Ascending aorta (tissue), 2 donors: ENCODE results near the gene NPIPA2. TPM values are rescaled to one million over a fixed set of nuclear protein-coding genes. Genes with fewer than 3 reads are reported as not detected.
"Not testable (repeated sequence)": the region's sequence is repeated elsewhere in the genome, so short reads cannot be mapped to it uniquely, and the experiment has no call there.

Experiments
- DNase-seq, 2 donors: peaks; one replicate each; pipeline ENCODE4 v3.0.0-alpha.2; 2019; ENCODE audit warnings: low spot score in 2 of 2
- H3K27ac ChIP-seq, 2 donors: fragments of 200-600 bp; sonication (generic); one replicate each; pipeline ENCODE4 v1.5.1; 2016 to 2017; ENCODE audit warnings: mild to moderate bottlenecking in 1 of 2
- H3K27me3 ChIP-seq: fragments of 200-600 bp; sonication (generic); one replicate; pipeline ENCODE4 v1.5.1; 2017
- H3K36me3 ChIP-seq, 2 donors: fragments of 200-600 bp; sonication (generic); one replicate each; pipeline ENCODE4 v1.5.1; 2016
- H3K4me1 ChIP-seq, 2 donors: fragments of 200-600 bp; sonication (generic); one replicate each; pipeline ENCODE4 v1.5.1; 2016 to 2017; ENCODE audit warnings: mild to moderate bottlenecking in 1 of 2
- H3K4me3 ChIP-seq, 2 donors: fragments of 200-600 bp; sonication (generic); one replicate each; pipeline ENCODE4 v1.5.1; 2016 to 2017; ENCODE audit warnings: mild to moderate bottlenecking in 1 of 2
- H3K9me3 ChIP-seq, 2 donors: fragments of 200-600 bp; sonication (generic); one replicate each; pipeline ENCODE4 v1.5.1; 2016
- intact Hi-C: fragments of 100-400 bp; cut with DNase I; formaldehyde crosslinking; loops from one replicate; pipeline ENCODE4 v1.15.1; 2023
- total RNA-seq: library from RNA; depleted of rRNA; stranded (reverse); fragments of >200 nt; gene quantifications from one replicate; pipeline ENCODE4 v1.1.0, GENCODE V29; 2016

The NPIPA2 gene
- total RNA-seq, 1 donor from 2014 or later, result not detected

DNA sequence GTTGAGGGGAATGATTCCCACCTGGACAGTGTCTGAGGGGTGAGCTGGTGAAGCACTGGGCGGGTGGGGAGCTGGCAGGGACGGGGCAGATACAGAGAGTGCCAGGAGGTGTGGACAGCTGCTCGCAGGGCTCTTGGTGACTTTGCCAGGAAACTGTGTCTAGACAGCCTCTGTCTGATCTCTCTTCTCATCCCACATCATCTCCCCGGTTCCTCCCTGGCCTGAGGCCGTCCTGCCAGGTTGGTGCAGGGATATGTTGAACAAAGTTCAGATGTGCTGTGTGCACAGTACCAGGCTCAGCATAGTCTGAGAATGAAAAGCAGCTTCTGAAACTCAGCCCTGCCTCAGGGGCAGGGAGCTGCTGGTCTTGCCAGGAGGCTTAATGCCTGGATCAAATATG, 47.2 kb downstream of the NPIPA2 start:
- H3K27ac ChIP-seq, H3K4me3 ChIP-seq, H3K9me3 ChIP-seq, H3K4me1 ChIP-seq, DNase-seq, H3K27me3 ChIP-seq, H3K36me3 ChIP-seq, intact Hi-C loops: not testable (repeated sequence)

DNA sequence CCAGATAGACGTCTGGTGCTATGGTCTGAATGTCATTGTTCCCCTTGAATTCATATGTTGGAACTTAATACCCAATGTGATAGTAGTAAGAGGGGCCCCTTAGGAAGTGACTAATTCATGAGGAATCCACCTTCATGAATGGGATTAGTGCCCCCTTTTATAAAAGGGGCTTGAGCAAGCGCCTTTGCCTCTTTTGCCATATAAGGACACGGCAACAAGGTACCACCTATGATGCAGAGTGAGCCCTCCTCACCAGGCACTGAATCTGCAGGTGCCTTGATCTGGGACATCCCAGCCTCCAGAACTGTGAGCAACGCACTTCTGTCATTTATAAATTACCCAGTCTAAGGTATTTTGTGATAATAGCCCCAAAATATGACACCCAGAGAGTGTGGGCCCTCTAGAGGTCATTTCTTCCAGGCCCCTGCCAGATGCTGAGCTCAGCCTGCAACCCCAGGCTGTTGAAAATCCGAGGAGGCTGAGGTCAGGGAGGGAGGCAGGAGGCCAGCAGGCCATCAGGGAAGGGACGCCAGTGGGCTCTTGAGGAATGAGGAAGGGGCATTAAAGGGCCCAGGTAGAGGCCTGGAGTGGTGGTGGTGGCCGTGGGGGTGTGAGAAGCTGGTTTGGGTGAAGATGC, 48.1 kb downstream of the NPIPA2 start:
- H3K4me1 ChIP-seq, intact Hi-C loops, H3K4me3 ChIP-seq, H3K27ac ChIP-seq, H3K9me3 ChIP-seq, DNase-seq, H3K36me3 ChIP-seq, H3K27me3 ChIP-seq: not testable (repeated sequence)

DNA sequence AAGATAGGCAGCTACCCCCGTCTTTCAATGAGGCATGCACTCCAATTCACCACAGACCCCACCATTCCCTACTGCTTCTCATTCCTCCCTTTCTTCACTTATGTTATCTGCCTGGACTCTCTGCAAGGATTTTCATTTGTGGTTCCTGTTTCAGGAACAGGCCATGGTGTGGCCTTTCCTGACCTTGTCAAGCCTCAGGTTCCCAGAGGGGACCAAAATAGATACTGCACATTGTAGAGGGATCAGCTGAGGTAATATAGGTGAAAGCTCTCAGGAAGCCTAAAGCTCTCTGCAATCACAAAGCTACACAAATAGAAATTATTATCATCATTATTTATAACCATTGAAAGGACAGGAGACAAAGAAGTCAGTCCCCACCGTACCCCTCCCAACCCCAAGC, 50.6 kb downstream of the NPIPA2 start:
- intact Hi-C loops, H3K4me1 ChIP-seq, H3K27ac ChIP-seq, H3K36me3 ChIP-seq, DNase-seq, H3K27me3 ChIP-seq, H3K4me3 ChIP-seq, H3K9me3 ChIP-seq: not testable (repeated sequence)

- H3K4me3 ChIP-seq, H3K27ac ChIP-seq, intact Hi-C loops, H3K4me1 ChIP-seq, H3K9me3 ChIP-seq, DNase-seq, H3K36me3 ChIP-seq, H3K27me3 ChIP-seq: not testable (repeated sequence)
These were observed 55.2 kb downstream of the NPIPA2 start for GRCh38 chr16:14797558-14797957.

DNA sequence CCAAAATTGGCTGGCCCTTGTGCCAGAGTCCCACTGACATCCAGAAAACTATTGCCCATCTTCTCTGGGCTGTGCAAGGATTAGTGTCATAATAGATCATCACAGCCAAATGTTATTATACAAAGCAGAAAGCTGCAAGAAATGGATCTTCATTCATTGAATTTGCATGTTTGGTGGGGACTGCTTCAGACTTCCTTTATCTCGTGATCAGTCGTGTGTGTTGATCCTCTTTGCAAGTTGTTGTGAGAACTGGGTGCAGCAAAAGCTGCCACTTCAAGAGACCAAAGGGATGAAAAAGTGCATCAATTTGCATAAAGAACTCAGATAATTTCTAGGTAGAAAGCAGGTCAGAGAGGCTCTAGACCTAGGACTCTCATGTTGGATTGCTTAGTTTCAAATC, 61.2 kb downstream of the NPIPA2 start:
- DNase-seq, H3K36me3 ChIP-seq, H3K9me3 ChIP-seq, H3K4me3 ChIP-seq, H3K27ac ChIP-seq, H3K4me1 ChIP-seq, intact Hi-C loops, H3K27me3 ChIP-seq: not testable (repeated sequence)

DNA sequence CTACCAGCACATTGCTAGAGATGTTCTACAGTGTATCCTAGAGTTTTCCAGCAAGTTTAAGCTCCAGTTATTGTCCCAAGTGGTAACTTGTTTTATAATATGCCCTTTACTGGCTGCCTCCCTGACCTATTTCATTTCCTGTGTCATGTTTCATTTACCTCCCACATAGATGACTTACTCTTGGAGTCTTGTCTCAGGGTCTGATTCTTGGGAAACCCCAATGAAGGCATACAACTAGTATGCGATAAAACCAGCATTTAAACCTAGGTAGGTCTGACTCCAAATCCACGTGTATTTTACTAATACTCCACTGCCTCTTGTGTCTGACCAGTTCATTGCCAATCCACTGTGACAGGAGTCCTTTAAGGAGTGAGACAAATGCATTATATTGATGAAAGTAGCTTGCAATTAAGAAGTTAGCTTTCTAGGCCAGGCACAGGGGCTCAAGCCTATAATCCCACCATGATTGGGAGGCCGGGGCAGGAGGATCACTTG, 64.9 kb downstream of the NPIPA2 start:
- H3K4me1 ChIP-seq, H3K36me3 ChIP-seq, H3K4me3 ChIP-seq, H3K9me3 ChIP-seq, H3K27me3 ChIP-seq, DNase-seq, H3K27ac ChIP-seq, intact Hi-C loops: not testable (repeated sequence)

- H3K4me3 ChIP-seq, H3K27ac ChIP-seq, H3K4me1 ChIP-seq, DNase-seq, H3K9me3 ChIP-seq, H3K36me3 ChIP-seq, intact Hi-C loops, H3K27me3 ChIP-seq: not testable (repeated sequence)
These were observed 71.6 kb downstream of the NPIPA2 start for GRCh38 chr16:14813890-14814289.

Other genes with a start within 250 kb of the NPIPA2 start
- gene PARN, start 112.3 kb upstream of the NPIPA2 start, total RNA-seq, result 3.8 TPM
- gene BFAR, start 109.6 kb upstream of the NPIPA2 start, total RNA-seq, result 28.0 TPM
- gene PLA2G10, start 48.2 kb upstream of the NPIPA2 start, total RNA-seq, result not detected
- not detected for gene NPIPA3, start 39.1 kb upstream of the NPIPA2 start, total RNA-seq
- gene NOMO1, start 91.2 kb downstream of the NPIPA2 start, total RNA-seq, result 25.2 TPM
- 53.4 TPM for gene NPIPA1, start 194.9 kb downstream of the NPIPA2 start, total RNA-seq
- 58.5 TPM for gene PDXDC1, start 232.5 kb downstream of the NPIPA2 start, total RNA-seq